Endothelial cell of umbilical vein (primary cell): ENCODE measurements around the gene ST6GAL2. TPM values are rescaled to one million over a fixed set of nuclear protein-coding genes. Genes with fewer than 3 reads are reported as not detected.

Experiments used
- BruUV-seq: library from RNA; stranded (reverse); fragments of 400-500 nt; replicated peaks from 2 replicates; lab custom pipeline; 2021; lab: Mats Ljungman, UMichigan
- CTCF ChIA-PET: fragments of 300-600, 350-600 bp; sonication (Branson Sonifier 250); formaldehyde crosslinking; loops from one replicate; lab custom pipeline; 2021; ENCODE audit warnings: antibody characterized with exemption, inconsistent platforms; lab: Charles Lee
- POLR2A ChIA-PET: fragments of 300-600, 350-600 bp; sonication (Branson Sonifier 250); formaldehyde crosslinking; loops from one replicate; lab custom pipeline; 2021; ENCODE audit warnings: antibody characterized with exemption, inconsistent platforms; lab: Charles Lee
- DNase-seq: peaks from one replicate; pipeline ENCODE4 v3.0.0-alpha.2; 2011; ENCODE audit warnings: low read depth, low spot score
- FAIRE-seq: peaks from 2 replicates; lab custom pipeline; 2011; peaks lifted over from hg19 to GRCh38; lab: Jason Lieb, UNC
- H2AFZ ChIP-seq: 2 replicates; pipeline ENCODE4 v1.6.0; 2012; ENCODE audit warnings: low read depth, low read length, control low read depth, inconsistent platforms
- H3K27ac ChIP-seq: 2 replicates; pipeline ENCODE4 v1.5.1; 2011; ENCODE audit warnings: low read depth, mild to moderate bottlenecking, control low read depth, low read length, moderate library complexity; ENCODE audit not compliant: insufficient read depth
- H3K27me3 ChIP-seq, 2 experiments: 2 replicates each; pipeline versions ENCODE4 v1.6.0 to v1.6.1; 2011; ENCODE audit warnings: low read length in 2 of 2, mixed read lengths in 1 of 2; ENCODE audit not compliant: control insufficient read depth in 2 of 2, insufficient read depth in 2 of 2
- H3K36me3 ChIP-seq, 2 experiments: 2 replicates in 1 of 2; 3 replicates in 1 of 2; pipeline ENCODE4 v1.5.1; 2011; ENCODE audit warnings: low read length in 2 of 2, mild to moderate bottlenecking in 1 of 2, moderate library complexity in 1 of 2; ENCODE audit not compliant: control insufficient read depth in 2 of 2, insufficient read depth in 2 of 2; ENCODE audit errors: extremely low read depth in 1 of 2
- H3K4me1 ChIP-seq: 3 replicates; pipeline ENCODE4 v1.5.1; 2011; ENCODE audit warnings: mild to moderate bottlenecking, low read length; ENCODE audit not compliant: control insufficient read depth, insufficient read depth; ENCODE audit errors: extremely low read depth
- H3K4me2 ChIP-seq: 2 replicates; pipeline ENCODE4 v1.6.1; 2011; ENCODE audit warnings: low read length, control low read depth, mixed read lengths; ENCODE audit not compliant: insufficient read depth
- H3K4me3 ChIP-seq, 3 experiments: fragments of 200-600 bp in 1 of 3; sonication (generic), shearing (Covaris generic) in 1 of 3; replicated peaks in 1 of 3; 2 replicates each; pipeline ENCODE4 v1.5.1; 2011 to 2016; ENCODE audit warnings: control low read depth in 3 of 3, low read length in 3 of 3, mild to moderate bottlenecking in 2 of 3, inconsistent platforms in 1 of 3, low read depth in 1 of 3, moderate library complexity in 1 of 3; ENCODE audit not compliant: insufficient read depth in 1 of 3
- H3K79me2 ChIP-seq: 2 replicates; pipeline ENCODE4 v1.6.0; 2012; ENCODE audit warnings: low read length, inconsistent platforms; ENCODE audit not compliant: control insufficient read depth, insufficient read depth
- H3K9ac ChIP-seq: replicated peaks from 2 replicates; pipeline ENCODE3; 2011; ENCODE audit warnings: low read length, control low read depth; ENCODE audit not compliant: insufficient read depth; ENCODE audit errors: extremely low read depth
- H3K9me1 ChIP-seq: replicated peaks from 3 replicates; pipeline ENCODE4 v1.6.0; 2011; ENCODE audit warnings: mild to moderate bottlenecking, low read length; ENCODE audit not compliant: control insufficient read depth, insufficient read depth; ENCODE audit errors: extremely low read depth
- H3K9me3 ChIP-seq: replicated peaks from 2 replicates; pipeline ENCODE4 v1.5.1; 2012; ENCODE audit warnings: low read length, inconsistent platforms; ENCODE audit not compliant: control insufficient read depth, insufficient read depth
- H4K20me1 ChIP-seq: replicated peaks from 2 replicates; pipeline ENCODE3; 2011; ENCODE audit warnings: mild to moderate bottlenecking, low read length; ENCODE audit not compliant: control insufficient read depth, insufficient read depth; ENCODE audit errors: extremely low read depth
- CTCF ChIP-seq, 2 donors: IDR thresholded peaks; 1 replicate in 1 of 2; 2 replicates in 1 of 2; pipeline ENCODE4 v1.5.1; 2011; ENCODE audit warnings: low read length in 2 of 2, mild to moderate bottlenecking in 2 of 2, moderate library complexity in 2 of 2, control low read depth in 1 of 2, inconsistent platforms in 1 of 2, low read depth in 1 of 2; ENCODE audit not compliant: insufficient read depth in 1 of 2; ENCODE audit errors: extremely low read depth in 1 of 2
- EZH2 ChIP-seq: IDR thresholded peaks from 2 replicates; pipeline ENCODE4 v1.6.1; 2012; ENCODE audit warnings: borderline replicate concordance, low read depth, mild to moderate bottlenecking, moderate library complexity, low read length, inconsistent platforms; ENCODE audit not compliant: severe bottlenecking
- FOS ChIP-seq: IDR thresholded peaks from 2 replicates; pipeline ENCODE4 v1.6.1; 2011; ENCODE audit warnings: mild to moderate bottlenecking, low read length, moderate library complexity, borderline replicate concordance; ENCODE audit not compliant: insufficient read depth
- GATA2 ChIP-seq: IDR thresholded peaks from 2 replicates; pipeline ENCODE4 v1.7.0; 2011; ENCODE audit warnings: low read depth, mild to moderate bottlenecking, moderate library complexity, mixed read lengths, low read length; ENCODE audit not compliant: insufficient read length, insufficient read depth
- JUN ChIP-seq: IDR thresholded peaks from 2 replicates; pipeline ENCODE4 v1.6.1; 2011; ENCODE audit warnings: borderline replicate concordance, low read depth; ENCODE audit not compliant: insufficient read length, insufficient read depth
- MAX ChIP-seq: IDR thresholded peaks from 2 replicates; pipeline ENCODE4 v1.6.1; 2011; ENCODE audit not compliant: insufficient read depth, insufficient read length
- MYC ChIP-seq: IDR thresholded peaks from one replicate; pipeline ENCODE4 v1.6.1; 2011; ENCODE audit warnings: mild to moderate bottlenecking, low read depth, low read length
- POLR2A ChIP-seq: IDR thresholded peaks from 2 replicates; pipeline ENCODE4 v1.6.1; 2012; ENCODE audit warnings: low read depth, mild to moderate bottlenecking, control low read depth, low read length
- POLR2AphosphoS5 ChIP-seq: IDR thresholded peaks from 2 replicates; pipeline ENCODE4 v1.6.1; 2012; ENCODE audit warnings: low read depth, mild to moderate bottlenecking, control low read depth, low read length, moderate library complexity; ENCODE audit not compliant: insufficient read depth
- dilution Hi-C: fragments of 300-500 bp; cut with MboI; formaldehyde crosslinking; loops from one replicate; pipeline ENCODE4 v1.15.0; 2019; ENCODE audit warnings: low sequenced_read_pairs; ENCODE audit not compliant: extremely low pct_ligation_motif_present
- intact Hi-C: fragments of 100-400 bp; cut with micrococcal nuclease; formaldehyde crosslinking; loops from one replicate; pipeline ENCODE4 v1.10.0; 2022
- polyA plus RNA-seq, 4 experiments: library from polyadenylated mRNA; depleted of rRNA in 3 of 4; stranded (reverse) in 3 of 4; unstranded in 1 of 4; fragments of >200 nt; gene quantifications; 2 replicates each; pipeline versions ENCODE4 v1.2.1 to v1.2.3, GENCODE V29; 2011 to 2012; ENCODE audit warnings: missing spikeins in 1 of 4
- total RNA-seq: library from RNA; stranded (reverse); gene quantifications from 2 replicates; pipeline ENCODE4 v1.2.3, GENCODE V29; 2021

Gene ST6GAL2
- total and polyA plus RNA-seq, 2 donors (not counting 3 experiments of a cell fraction or from before 2014, with no cell fraction given), result not detected

GRCh38 chr2:106931717-106932335 lies 45.9 kb upstream of the ST6GAL2 start:
- intact Hi-C loops (no loop called here), dilution Hi-C loops (no loop called here)
- no peaks in the 10 kb centered on the region for H3K4me1 ChIP-seq
- no peak overlapping the region for H3K27ac ChIP-seq
- H3K4me2 ChIP-seq, result no peak overlapping the region
- no peaks in the 10 kb centered on the region for H3K27me3 ChIP-seq
- ChIA-PET POLR2A (no interaction called here), CTCF (no interaction called here)
- DNase-seq (no peak), FAIRE-seq (no peak)
- TF ChIP-seq MYC (no peak), CTCF (IDR thresholded peaks at IDR 0.05; ENCODE audit: extremely low read depth in 1 of 2, insufficient read depth in 1 of 2, low read depth in 1 of 2, low read length in 2 of 2) (no peak), EZH2 (no peak), FOS (no peak), GATA2 (no peak), MAX (no peak), POLR2A (no peak), POLR2AphosphoS5 (no peak), JUN (no peak)
- H3K4me3 ChIP-seq, result no peak overlapping the region
- no peaks in the 10 kb centered on the region for H3K36me3 ChIP-seq
- H3K9me3 ChIP-seq, result peaks cover 2% of the 10 kb centered on the region
- no peaks in the 10 kb centered on the region for H3K9me1 ChIP-seq
- no peak overlapping the region for H2AFZ ChIP-seq
- no peaks in the 10 kb centered on the region for H4K20me1 ChIP-seq
- H3K9ac ChIP-seq, result no peak overlapping the region
- no peaks in the 10 kb centered on the region for H3K79me2 ChIP-seq
- BruUV-seq, result no TSS peak
